Stimulated activated CD4-positive, alpha-beta T cell treated with anti-CD3 and anti-CD28 coated beads, TNF-alpha, amount 100 ng/mL, for 24 hours (primary cell): Measurements from ENCODE around the gene GPR37.

Source experiments
- DNase-seq, 3 experiments: peaks; one replicate each; pipeline ENCODE4 v3.0.0-alpha.2; 2020; ENCODE audit warnings: low read depth in 3 of 3

GPR37 gene

GRCh38 chr7:124765401-124766352 lies at the start of gene GPR37:
Gene GPR37 (minus strand): TSS chr7:124765792. CDS start chr7:124764976, 816 bp downstream.
- DNase-seq, result peak in 1 of 3 experiments; percentile 52

GRCh38 chr7:124813994-124814798 lies 48.6 kb upstream of the GPR37 start:
- no peak for DNase-seq

GRCh38 chr7:124812764-124813163 lies 47.2 kb upstream of the GPR37 start:
- DNase-seq, result no peak

- DNase-seq, result no peak
These were observed 45.7 kb upstream of the GPR37 start for GRCh38 chr7:124811341-124811740.

- DNase-seq, result no peak
These were observed 45.0 kb upstream of the GPR37 start for GRCh38 chr7:124810605-124811004.

GRCh38 chr7:124808206-124808605 lies 42.6 kb upstream of the GPR37 start:
- DNase-seq, result no peak

- no peak for DNase-seq
These were observed 35.8 kb upstream of the GPR37 start for GRCh38 chr7:124801330-124801895.

GRCh38 chr7:124800386-124800785 lies 34.8 kb upstream of the GPR37 start:
- DNase-seq, result no peak

- no peak for DNase-seq
These were observed 33.9 kb upstream of the GPR37 start for GRCh38 chr7:124799448-124799847.

GRCh38 chr7:124796771-124797170 lies 31.2 kb upstream of the GPR37 start:
- DNase-seq, result no peak

- no peak for DNase-seq
These were observed 27.1 kb upstream of the GPR37 start for GRCh38 chr7:124792696-124793095.

GRCh38 chr7:124792002-124792401 lies 26.4 kb upstream of the GPR37 start:
- DNase-seq, result no peak

- DNase-seq, result no peak
These were observed 25.8 kb upstream of the GPR37 start for GRCh38 chr7:124791426-124791825.

- DNase-seq, result no peak
These were observed 25.1 kb upstream of the GPR37 start for GRCh38 chr7:124790645-124791044.

- no peak for DNase-seq
These were observed 20.4 kb upstream of the GPR37 start for GRCh38 chr7:124785994-124786393.

GRCh38 chr7:124784879-124785818 lies 19.6 kb upstream of the GPR37 start:
- DNase-seq, result no peak

GRCh38 chr7:124783271-124783670 lies 17.7 kb upstream of the GPR37 start:
- no peak for DNase-seq

- no peak for DNase-seq
These were observed 16.5 kb upstream of the GPR37 start for GRCh38 chr7:124781907-124782734.

- DNase-seq, result no peak
These were observed 15.8 kb upstream of the GPR37 start for GRCh38 chr7:124781418-124781817.

- no peak for DNase-seq
These were observed 15.0 kb upstream of the GPR37 start for GRCh38 chr7:124780608-124781007.
